H1 (cell line): Measurements from ENCODE around the gene MYRF.

ENCODE experiments used
- ASH2L ChIP-seq: fragments of 200-600, 300-600 bp; sonication (generic); IDR thresholded peaks from one replicate; pipeline ENCODE4 v1.7.1; 2017; ENCODE audit warnings: low read length
- CTCF ChIP-seq, 3 experiments: IDR thresholded peaks; 1 replicate in 2 of 3; 2 replicates in 1 of 3; pipeline versions ENCODE4 v1.5.1 to v1.6.1; 2011; ENCODE audit warnings: low read length in 3 of 3, mild to moderate bottlenecking in 3 of 3, inconsistent platforms in 2 of 3, low read depth in 1 of 3, moderate library complexity in 1 of 3; ENCODE audit not compliant: insufficient read depth in 1 of 3; ENCODE audit errors: control extremely low read depth in 1 of 3
- EZH2 ChIP-seq: fragments of 200-600 bp; sonication (generic); IDR thresholded peaks from 2 replicates; pipeline ENCODE4 v1.7.1; 2012; ENCODE audit warnings: low read depth, mild to moderate bottlenecking, moderate library complexity, low read length, inconsistent platforms; ENCODE audit not compliant: severe bottlenecking
- JUN ChIP-seq: IDR thresholded peaks from 2 replicates; pipeline ENCODE4 v1.6.1; 2011; ENCODE audit warnings: low read depth, mild to moderate bottlenecking, improper control_type of control experiment, low read length
- MAFK ChIP-seq: IDR thresholded peaks from 2 replicates; pipeline ENCODE4 v1.6.1; 2012; ENCODE audit warnings: low read depth, mild to moderate bottlenecking, improper control_type of control experiment, low read length
- POLR2A ChIP-seq, 2 experiments: IDR thresholded peaks; 1 replicate in 1 of 2; 2 replicates in 1 of 2; pipeline ENCODE4 v1.6.1; 2011; ENCODE audit warnings: low read depth in 2 of 2, low read length in 2 of 2, mild to moderate bottlenecking in 2 of 2; ENCODE audit errors: control extremely low read depth in 1 of 2
- POLR2AphosphoS5 ChIP-seq: IDR thresholded peaks from 2 replicates; pipeline ENCODE4 v1.6.1; 2011; ENCODE audit warnings: low read depth, low read length
- SP2 ChIP-seq: IDR thresholded peaks from 2 replicates; pipeline ENCODE4 v1.6.1; 2012; ENCODE audit warnings: mild to moderate bottlenecking, low read length, inconsistent platforms
- TAF1 ChIP-seq: IDR thresholded peaks from 2 replicates; pipeline ENCODE4 v1.6.1; 2011; ENCODE audit warnings: mild to moderate bottlenecking, low read depth, low read length
- TCF12 ChIP-seq: IDR thresholded peaks from 2 replicates; pipeline ENCODE4 v1.6.1; 2011; ENCODE audit warnings: low read depth, mild to moderate bottlenecking, low read length

GRCh38 chr11:61760946-61761345 lies 8.5 kb downstream of the MYRF start:
- TF ChIP-seq EZH2 (no peak), TCF12 (no peak), CTCF (IDR thresholded peaks at IDR 0.05; ENCODE audit: control extremely low read depth in 1 of 3, insufficient read depth in 1 of 3, low read depth in 1 of 3, low read length in 3 of 3) (no peak), ASH2L (no peak), POLR2AphosphoS5 (no peak), SP2 (no peak), MAFK (no peak), JUN (no peak), POLR2A (IDR thresholded peaks at IDR 0.05; ENCODE audit: control extremely low read depth in 1 of 2, low read depth in 2 of 2, low read length in 2 of 2) (no peak), TAF1 (no peak)
